ENCODE measurements around the gene HLA-A.

GRCh38 chr6:29943053-29943966 is 978 bp downstream of the HLA-A start:
- TF ChIP-seq, protein P1, sequence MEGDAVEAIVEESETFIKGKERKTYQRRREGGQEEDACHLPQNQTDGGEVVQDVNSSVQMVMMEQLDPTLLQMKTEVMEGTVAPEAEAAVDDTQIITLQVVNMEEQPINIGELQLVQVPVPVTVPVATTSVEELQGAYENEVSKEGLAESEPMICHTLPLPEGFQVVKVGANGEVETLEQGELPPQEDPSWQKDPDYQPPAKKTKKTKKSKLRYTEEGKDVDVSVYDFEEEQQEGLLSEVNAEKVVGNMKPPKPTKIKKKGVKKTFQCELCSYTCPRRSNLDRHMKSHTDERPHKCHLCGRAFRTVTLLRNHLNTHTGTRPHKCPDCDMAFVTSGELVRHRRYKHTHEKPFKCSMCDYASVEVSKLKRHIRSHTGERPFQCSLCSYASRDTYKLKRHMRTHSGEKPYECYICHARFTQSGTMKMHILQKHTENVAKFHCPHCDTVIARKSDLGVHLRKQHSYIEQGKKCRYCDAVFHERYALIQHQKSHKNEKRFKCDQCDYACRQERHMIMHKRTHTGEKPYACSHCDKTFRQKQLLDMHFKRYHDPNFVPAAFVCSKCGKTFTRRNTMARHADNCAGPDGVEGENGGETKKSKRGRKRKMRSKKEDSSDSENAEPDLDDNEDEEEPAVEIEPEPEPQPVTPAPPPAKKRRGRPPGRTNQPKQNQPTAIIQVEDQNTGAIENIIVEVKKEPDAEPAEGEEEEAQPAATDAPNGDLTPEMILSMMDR (IDR thresholded peaks at IDR 0.05; ENCODE audit: extremely low read depth in 1 of 2, insufficient read depth in 1 of 2, low read depth in 1 of 2, low read length in 2 of 2), result no peak
- TF ChIP-seq POLR2AphosphoS5 (IDR thresholded peaks at IDR 0.05; ENCODE audit: insufficient read depth, low read depth, low read length) (no peak), POLR2A (IDR thresholded peaks at IDR 0.05; ENCODE audit: low read depth, low read length) (no peak), EZH2 (IDR thresholded peaks at IDR 0.05; ENCODE audit: borderline replicate concordance, low read depth, low read length, severe bottlenecking) (no peak), MYC (IDR thresholded peaks at IDR 0.05; ENCODE audit: low read depth, low read length) (no peak), FOS (IDR thresholded peaks at IDR 0.05; ENCODE audit: borderline replicate concordance, insufficient read depth, low read length) (no peak), MAX (IDR thresholded peaks at IDR 0.05; ENCODE audit: insufficient read depth, insufficient read length) (no peak), JUN (IDR thresholded peaks at IDR 0.05; ENCODE audit: borderline replicate concordance, insufficient read depth, insufficient read length, low read depth) (no peak), GATA2 (IDR thresholded peaks at IDR 0.05; ENCODE audit: insufficient read depth, insufficient read length, low read depth, low read length) (no peak)
